ENCODE results near the gene SERPINB3.
"Not testable (repeated sequence)": the region's sequence is repeated elsewhere in the genome, so short reads cannot be mapped to it uniquely, and the experiment has no call there.

The SERPINB3 gene

GRCh38 chr18:63661750-63662149 lies at the start of gene SERPINB3:
Gene SERPINB3 (minus strand): TSS chr18:63661893. CDS start chr18:63661216, 677 bp downstream.
- DNase-seq, result not testable (repeated sequence)

DNA sequence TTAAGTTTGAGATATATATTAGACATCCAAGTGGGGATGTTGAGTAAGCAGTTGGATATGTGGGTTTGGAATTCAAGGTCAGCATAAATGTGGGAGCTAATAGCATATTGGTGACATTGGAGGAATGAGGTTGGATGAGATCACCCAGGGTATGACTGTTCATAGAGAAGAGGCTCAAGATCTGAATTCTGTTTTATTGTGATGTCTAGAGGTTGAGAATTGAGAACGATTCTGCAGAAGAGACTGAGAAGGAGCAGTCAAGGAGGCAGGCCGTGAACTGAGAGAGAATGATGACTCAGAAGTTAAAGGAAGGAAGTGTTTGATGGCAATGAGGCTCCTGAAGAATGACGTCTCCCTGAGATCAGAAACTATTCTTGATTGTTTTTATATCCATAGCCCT lies 47.0 kb upstream of the SERPINB3 start:
- no peak for DNase-seq

- no peak for DNase-seq
Observed at GRCh38 chr18:63707816-63708215, 46.1 kb upstream of the SERPINB3 start.

- no peak for DNase-seq
Observed at GRCh38 chr18:63705401-63705800, 43.7 kb upstream of the SERPINB3 start.

- no peak for DNase-seq
Observed at GRCh38 chr18:63702660-63703059, 41.0 kb upstream of the SERPINB3 start, which contains the start of gene SERPINB11. Gene SERPINB11 (plus strand): TSS chr18:63702960. CDS start chr18:63710194, 7,234 bp downstream.

DNA sequence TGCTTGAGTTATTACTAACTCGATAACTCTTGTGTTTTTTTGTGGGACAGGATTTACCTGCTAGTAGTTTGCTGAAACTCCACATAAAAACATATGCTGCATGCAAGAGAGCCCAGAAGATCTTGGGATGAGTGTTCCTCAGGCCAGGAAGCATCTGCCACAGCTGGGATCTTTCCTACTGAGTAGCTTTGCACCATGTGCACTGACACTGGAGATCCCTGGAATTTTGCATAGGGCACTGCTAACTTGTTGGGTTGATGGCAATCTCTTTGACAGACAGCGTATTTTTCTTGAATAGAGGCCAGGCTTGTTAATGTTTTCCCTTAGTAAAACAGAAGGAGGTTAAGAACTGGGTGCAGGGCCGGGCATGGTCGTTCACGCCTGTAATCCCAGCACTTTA lies 40.3 kb upstream of the SERPINB3 start:
- no peak for DNase-seq

GRCh38 chr18:63700501-63700900 lies 38.8 kb upstream of the SERPINB3 start:
- DNase-seq, result no peak

GRCh38 chr18:63697097-63697660 lies 35.5 kb upstream of the SERPINB3 start:
- no peak for DNase-seq

GRCh38 chr18:63689064-63689463 lies 27.4 kb upstream of the SERPINB3 start:
- no peak for DNase-seq

DNA sequence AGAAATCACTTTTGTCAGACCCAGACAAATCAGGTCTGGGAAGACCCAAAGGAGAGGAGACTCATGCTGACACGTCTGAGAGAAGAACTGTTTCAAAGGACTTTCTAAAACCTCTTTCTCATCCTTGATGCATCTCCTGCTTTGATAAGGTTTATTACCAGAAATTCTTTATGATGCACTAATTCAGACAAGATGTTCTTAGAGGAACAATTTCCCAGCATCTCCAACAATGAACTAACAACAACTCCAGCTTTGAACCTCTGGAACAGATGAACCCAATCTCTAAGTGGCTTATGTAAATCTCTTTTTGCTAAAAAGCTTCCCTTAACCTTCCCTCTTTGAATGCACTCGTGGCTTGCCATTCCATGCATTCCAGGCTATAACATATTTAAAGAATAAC lies 25.2 kb upstream of the SERPINB3 start:
- DNase-seq, result no peak

DNA sequence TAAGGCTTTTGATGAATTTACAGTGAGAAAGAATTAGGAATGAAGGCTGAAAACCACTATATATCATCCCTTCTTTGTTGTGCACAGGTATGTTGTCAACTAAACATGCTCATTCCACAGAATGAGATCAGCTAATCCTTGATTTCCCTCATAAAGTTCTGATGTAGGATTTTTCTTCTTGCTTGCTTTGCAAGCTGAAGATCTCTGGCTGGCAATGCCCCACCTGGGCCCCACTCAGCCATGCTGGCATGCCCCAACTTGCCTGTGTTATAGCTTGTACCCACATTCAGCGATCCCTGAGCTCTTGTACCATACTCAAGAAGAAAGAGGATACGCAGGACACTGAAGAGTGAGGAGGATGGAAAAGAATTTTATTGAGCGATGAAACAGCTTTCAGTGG lies 23.0 kb upstream of the SERPINB3 start:
- DNase-seq, result no peak

GRCh38 chr18:63683890-63684289 lies 22.2 kb upstream of the SERPINB3 start:
- no peak for DNase-seq

DNA sequence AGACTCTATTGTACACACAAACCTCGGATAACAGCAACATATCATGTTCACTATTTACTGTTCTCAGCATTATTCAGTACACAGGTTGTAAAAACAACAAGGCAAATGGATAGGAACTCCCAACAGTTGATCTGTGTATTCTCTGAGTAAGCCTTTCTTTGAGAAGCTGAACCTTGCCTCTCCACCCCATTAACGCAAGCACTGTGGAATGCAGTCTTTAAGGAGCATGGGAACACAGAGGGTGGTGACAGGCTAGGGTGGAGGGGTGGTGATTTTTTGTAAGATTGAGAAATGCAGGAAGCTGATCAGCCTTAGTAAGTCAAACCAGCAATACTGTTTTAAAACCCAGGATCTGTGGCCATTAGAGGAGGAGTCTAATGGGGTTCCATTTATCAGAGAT lies 21.5 kb upstream of the SERPINB3 start:
- no peak for DNase-seq

GRCh38 chr18:63681449-63682340 lies 20.0 kb upstream of the SERPINB3 start:
- DNase-seq, result no peak

GRCh38 chr18:63679820-63680606 lies 18.3 kb upstream of the SERPINB3 start:
- no peak for DNase-seq

DNA sequence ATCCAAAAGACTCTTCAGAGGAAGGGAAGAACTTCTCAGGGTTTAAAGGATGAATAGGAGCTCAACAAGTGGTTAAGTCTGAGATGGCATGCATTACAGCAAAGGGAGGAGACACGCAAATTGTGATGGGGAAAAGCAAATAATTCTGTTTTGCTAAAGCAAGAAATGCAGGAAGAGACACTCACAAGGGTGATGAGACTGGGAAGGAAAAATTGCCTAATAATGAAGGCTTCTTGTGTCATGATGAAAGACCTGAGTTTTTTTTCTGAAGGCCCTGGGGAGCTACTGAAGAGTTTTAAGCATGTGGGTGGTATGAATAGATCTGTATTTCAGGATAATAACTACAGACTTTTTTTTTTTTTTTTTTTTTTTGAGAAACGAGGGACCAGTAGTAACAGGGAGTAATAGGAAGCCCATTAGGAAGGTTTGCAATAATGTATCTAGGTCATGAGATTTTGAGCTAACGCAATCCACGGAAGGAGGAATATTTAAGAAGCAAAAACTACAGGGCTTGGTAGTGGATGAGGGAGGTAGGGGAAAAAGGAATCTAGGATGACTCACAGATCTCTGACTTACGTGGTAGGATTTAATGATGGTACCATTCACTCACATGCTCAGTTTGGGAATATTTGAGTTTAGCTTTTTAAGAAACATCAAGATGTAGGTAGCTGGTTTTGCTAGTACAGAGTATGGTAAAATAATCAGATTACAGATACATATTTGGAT lies 16.0 kb upstream of the SERPINB3 start:
- DNase-seq, result no peak

DNA sequence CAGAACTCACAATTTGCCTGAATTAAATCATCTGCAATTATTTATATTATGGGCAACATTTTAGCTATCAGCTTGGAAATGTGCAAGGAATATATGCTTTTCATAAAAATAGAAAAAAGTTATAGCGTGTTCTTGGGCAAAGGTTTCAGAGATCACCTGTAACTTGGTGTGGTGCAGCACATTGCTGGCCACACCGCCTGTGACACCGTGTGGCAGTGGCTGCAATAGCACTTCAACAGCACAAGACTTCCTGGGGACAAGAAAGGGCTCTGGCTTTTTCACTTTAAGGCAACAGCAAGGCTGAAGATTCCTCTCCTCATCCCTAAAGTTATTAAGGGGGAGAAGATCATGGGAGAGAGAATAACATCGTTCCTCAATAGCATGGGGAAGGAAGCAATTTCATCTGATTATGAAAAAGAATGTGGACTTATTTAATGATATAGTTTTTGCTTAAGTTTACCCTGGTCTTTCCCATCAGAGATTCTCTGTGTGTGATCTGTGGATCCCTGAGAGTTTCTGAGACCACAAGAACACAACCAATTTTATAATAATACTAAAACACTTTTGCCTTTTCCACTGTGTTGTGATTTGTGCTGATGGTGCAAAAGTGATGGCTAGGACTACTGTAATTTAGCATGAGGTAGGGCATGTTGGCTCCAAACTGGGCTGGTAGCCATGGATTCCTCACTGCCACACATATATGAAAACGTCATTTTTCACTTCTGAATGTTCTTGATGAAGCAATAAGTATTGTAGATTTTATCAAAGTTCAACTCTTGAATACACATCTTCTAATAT lies 15.0 kb upstream of the SERPINB3 start:
- no peak for DNase-seq

DNA sequence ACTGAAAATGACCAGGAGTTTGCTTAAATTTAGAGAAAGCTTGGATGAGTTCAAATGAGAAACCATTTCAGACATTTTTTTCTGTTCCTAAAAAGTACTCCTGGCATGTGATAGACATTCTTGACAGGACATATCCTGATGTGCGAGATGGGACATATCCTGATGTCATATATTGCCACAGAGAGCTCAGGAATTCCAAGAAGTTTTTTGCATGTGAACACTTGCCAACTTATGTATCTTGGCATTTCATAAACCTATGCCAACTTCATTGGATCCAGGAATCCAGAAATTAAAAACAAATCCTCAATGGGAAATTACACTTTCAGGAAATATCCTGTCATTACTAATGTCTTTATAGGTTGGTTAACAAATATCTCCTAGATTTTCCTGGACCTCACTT lies 2.9 kb upstream of the SERPINB3 start:
- DNase-seq, result no peak

GRCh38 chr18:63658920-63659319 lies 2.8 kb downstream of the SERPINB3 start:
- DNase-seq, result not testable (repeated sequence)

DNA sequence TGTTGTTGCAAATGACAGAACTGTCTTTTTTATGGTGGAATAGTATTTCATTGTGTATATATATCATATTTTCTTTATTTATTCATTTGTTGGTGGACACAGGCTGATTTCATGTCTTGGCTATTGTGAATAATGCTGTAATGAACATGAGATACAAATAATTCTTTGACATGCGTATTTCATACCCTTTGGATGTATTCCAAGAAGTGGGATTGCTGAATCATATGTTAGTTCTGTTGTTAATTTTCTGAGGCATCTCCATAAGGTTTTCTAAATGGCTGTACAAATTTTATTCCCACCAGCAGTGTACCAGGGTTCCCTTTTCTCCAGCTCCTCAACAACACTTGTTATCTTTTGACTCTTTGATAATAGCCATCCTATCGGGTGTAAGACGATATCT lies 11.4 kb downstream of the SERPINB3 start:
- not testable (repeated sequence) for DNase-seq

DNA sequence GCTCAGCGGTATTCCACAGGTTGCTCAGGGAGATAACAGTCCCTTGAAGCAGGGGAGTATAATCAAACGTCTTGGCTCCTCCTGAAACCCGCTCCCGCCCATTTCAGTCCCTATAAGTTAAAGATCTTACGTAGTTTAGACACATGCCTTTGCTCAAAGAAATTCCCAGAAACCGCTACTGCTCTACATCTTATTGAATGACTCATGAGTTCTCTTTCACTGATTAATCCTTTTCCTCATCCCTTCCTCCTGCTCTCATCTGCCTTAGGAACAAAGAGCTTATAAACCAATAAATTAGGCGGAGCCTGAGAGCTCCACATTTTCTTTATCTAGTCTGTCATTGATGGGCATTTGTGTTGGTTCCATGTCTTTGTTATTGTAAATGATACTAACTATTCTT lies 13.5 kb downstream of the SERPINB3 start:
- no peak for DNase-seq

- no peak for DNase-seq
Observed at GRCh38 chr18:63646936-63647335, 14.8 kb downstream of the SERPINB3 start.

All from NCI-H2171 (cell line).